BLaER1 treated with 17β-estradiol and CSF1 and Interleukin-3, amounts not matched to agents 10 nM and 100 nM (cell line): ENCODE results near the gene WDR73.

Experiments
- H3K27ac ChIP-seq, 11 experiments: shearing (Covaris generic); formaldehyde crosslinking; 2 replicates each; pipeline ENCODE4 v1.8.1; 2022
- H3K27me3 ChIP-seq, 11 experiments: shearing (Covaris generic); formaldehyde crosslinking; 2 replicates each; pipeline ENCODE4 v1.8.1; 2022
- H3K36me3 ChIP-seq, 11 experiments: shearing (Covaris generic); formaldehyde crosslinking; 2 replicates each; pipeline ENCODE4 v1.8.1; 2022
- H3K4me1 ChIP-seq, 10 experiments: shearing (Covaris generic); formaldehyde crosslinking; 2 replicates each; pipeline ENCODE4 v1.8.1; 2022
- H3K4me2 ChIP-seq, 11 experiments: shearing (Covaris generic); formaldehyde crosslinking; 2 replicates each; pipeline ENCODE4 v1.8.1; 2022
- H3K4me3 ChIP-seq, 10 experiments: shearing (Covaris generic); formaldehyde crosslinking; 2 replicates each; pipeline ENCODE4 v1.8.1; 2022
- H3K9ac ChIP-seq, 11 experiments: shearing (Covaris generic); formaldehyde crosslinking; 2 replicates each; pipeline ENCODE4 v1.8.1; 2022
- H3K9me3 ChIP-seq, 11 experiments: shearing (Covaris generic); formaldehyde crosslinking; replicated peaks in 1 of 11; 2 replicates each; pipeline ENCODE4 v1.8.1; 2022
- H4K20me1 ChIP-seq, 11 experiments: shearing (Covaris generic); formaldehyde crosslinking; 2 replicates each; pipeline ENCODE4 v1.8.1; 2022
- Cebpa-rat ChIP-seq, 11 experiments: shearing (Covaris generic); IDR thresholded peaks; 2 replicates each; pipeline ENCODE4 v1.8.1; 2022

The WDR73 gene

GRCh38 chr15:84659904-84660781, 6.1 kb upstream of the WDR73 start:
- H3K27me3 ChIP-seq: no peaks in the 10 kb centered on the region
- H3K4me3 ChIP-seq: no peak overlapping the region
- peaks cover 5 to 39% (median 11%) of the 10 kb centered on the region in 11 experiments; a peak in 20 of 22 replicates for H3K36me3 ChIP-seq
- no peaks in the 10 kb centered on the region for H3K9me3 ChIP-seq
- H4K20me1 ChIP-seq: peaks cover 0 to 13% (median 0%) of the 10 kb centered on the region in 11 experiments; a peak in 4 of 22 replicates
- H3K4me1 ChIP-seq: peaks cover 38 to 52% (median 44%) of the 10 kb centered on the region in 10 experiments
- no peak for TF ChIP-seq Cebpa-rat (IDR thresholded peaks at IDR 0.05)
- no peak overlapping the region for H3K27ac ChIP-seq
- 0 out of 22 replicates have a peak overlapping the region, but pooled peaks of 1 of the 11 experiments have one; percentile 10 for H3K9ac ChIP-seq
- peak overlapping the region in 5 of 11 experiments; percentile 1 to 35 (median 19); a peak in 2 of 22 replicates for H3K4me2 ChIP-seq

GRCh38 chr15:84658788-84659411, 4.8 kb upstream of the WDR73 start:
- H3K4me2 ChIP-seq: peak overlapping the region; percentile 89 to 99 (median 95)
- TF ChIP-seq Cebpa-rat (IDR thresholded peaks at IDR 0.05): no peak
- H3K27ac ChIP-seq: peak overlapping the region in 10 of 11 experiments; percentile 67 to 84 (median 79); a peak in 19 of 22 replicates
- peaks cover 38 to 56% (median 49%) of the 10 kb centered on the region in 10 experiments for H3K4me1 ChIP-seq
- H4K20me1 ChIP-seq: peaks cover 0 to 13% (median 0%) of the 10 kb centered on the region in 11 experiments; a peak in 4 of 22 replicates
- H3K9ac ChIP-seq: peak overlapping the region; percentile 71 to 85 (median 82)
- H3K27me3 ChIP-seq: no peaks in the 10 kb centered on the region
- peaks cover 0 to 27% (median 6%) of the 10 kb centered on the region in 11 experiments; a peak in 8 of 22 replicates for H3K36me3 ChIP-seq
- H3K4me3 ChIP-seq: peak overlapping the region; percentile 56 to 74 (median 63)
- H3K9me3 ChIP-seq: no peaks in the 10 kb centered on the region

GRCh38 chr15:84658080-84658787, 4.2 kb upstream of the WDR73 start, which contains the start of gene NMB:
TSS of gene NMB (minus strand) at chr15:84658199. CDS start at chr15:84658152, 47 bp downstream.
- Histone ChIP-seq H3K4me2 (peak within 1 kb of the TSS; percentile 89 to 99 (median 95)), H3K4me3 (peak within 1 kb of the TSS; percentile 56 to 74 (median 63)), H3K9ac (peak within 1 kb of the TSS; percentile 71 to 85 (median 82)), H3K36me3 (peaks cover 0 to 20% (median 0%) of the 10 kb centered on the region in 11 experiments; a peak in 7 of 22 replicates), H3K27ac (peak within 1 kb of the TSS; percentile 43 to 84 (median 78); a peak in 21 of 22 replicates), H4K20me1 (peaks cover 0 to 13% (median 0%) of the 10 kb centered on the region in 11 experiments; a peak in 4 of 22 replicates), H3K27me3 (no peaks in the 10 kb centered on the region), H3K9me3 (no peaks in the 10 kb centered on the region), H3K4me1 (peaks cover 44 to 62% (median 55%) of the 10 kb centered on the region in 10 experiments)
- TF ChIP-seq Cebpa-rat (IDR thresholded peaks at IDR 0.05): no peak

GRCh38 chr15:84657748-84658079, 3.6 kb upstream of the WDR73 start:
- H3K9ac ChIP-seq: peak overlapping the region; percentile 71 to 85 (median 82)
- H3K27ac ChIP-seq: peak overlapping the region; percentile 43 to 84 (median 78); a peak in 21 of 22 replicates
- H3K27me3 ChIP-seq: no peaks in the 10 kb centered on the region
- H4K20me1 ChIP-seq: peaks cover 0 to 13% (median 0%) of the 10 kb centered on the region in 11 experiments; a peak in 4 of 22 replicates
- H3K36me3 ChIP-seq: peaks cover under 1 to 20% (median 3%) of the 10 kb centered on the region in 11 experiments; a peak in 15 of 22 replicates
- peak overlapping the region; percentile 89 to 99 (median 95) for H3K4me2 ChIP-seq
- H3K9me3 ChIP-seq: no peaks in the 10 kb centered on the region
- TF ChIP-seq Cebpa-rat (IDR thresholded peaks at IDR 0.05): no peak
- H3K4me1 ChIP-seq: peaks cover 49 to 68% (median 60%) of the 10 kb centered on the region in 10 experiments
- peak overlapping the region; percentile 56 to 74 (median 63) for H3K4me3 ChIP-seq

GRCh38 chr15:84656972-84657371, 2.9 kb upstream of the WDR73 start:
- no peaks in the 10 kb centered on the region for H3K27me3 ChIP-seq
- H3K9ac ChIP-seq: peak overlapping the region; percentile 10 to 85 (median 82); a peak in 14 of 22 replicates
- H3K27ac ChIP-seq: peak overlapping the region in 6 of 11 experiments; percentile 9 to 82 (median 80); a peak in 9 of 22 replicates
- peaks cover 0 to 13% (median 0%) of the 10 kb centered on the region in 11 experiments; a peak in 4 of 22 replicates for H4K20me1 ChIP-seq
- no peaks in the 10 kb centered on the region for H3K9me3 ChIP-seq
- TF ChIP-seq Cebpa-rat (IDR thresholded peaks at IDR 0.05): no peak
- H3K36me3 ChIP-seq: peaks cover 8 to 27% (median 10%) of the 10 kb centered on the region in 11 experiments; a peak in 21 of 22 replicates
- peak overlapping the region; percentile 89 to 99 (median 95) for H3K4me2 ChIP-seq
- H3K4me3 ChIP-seq: peak overlapping the region in 8 of 10 experiments; percentile 58 to 74 (median 63); a peak in 10 of 20 replicates
- peaks cover 53 to 75% (median 67%) of the 10 kb centered on the region in 10 experiments for H3K4me1 ChIP-seq

GRCh38 chr15:84654689-84655453, 788 bp upstream of the WDR73 start:
- Histone ChIP-seq H3K9me3 (no peaks in the 10 kb centered on the region), H3K27me3 (no peaks in the 10 kb centered on the region), H4K20me1 (peaks cover 0 to 8% (median 0%) of the 10 kb centered on the region in 11 experiments; a peak in 4 of 22 replicates), H3K4me2 (peak overlapping the region; percentile 87 to 98 (median 93)), H3K27ac (peak overlapping the region; percentile 35 to 93 (median 87); a peak in 21 of 22 replicates), H3K4me1 (peaks cover 43 to 81% (median 67%) of the 10 kb centered on the region in 10 experiments), H3K9ac (peak overlapping the region; percentile 80 to 90 (median 88)), H3K36me3 (peaks cover 25 to 33% (median 30%) of the 10 kb centered on the region in 11 experiments), H3K4me3 (peak overlapping the region; percentile 64 to 78 (median 72))
- TF ChIP-seq Cebpa-rat (IDR thresholded peaks at IDR 0.05): no peak

GRCh38 chr15:84653584-84653909, 536 bp downstream of the WDR73 start:
- peak overlapping the region; percentile 64 to 78 (median 72) for H3K4me3 ChIP-seq
- peaks cover 34 to 76% (median 59%) of the 10 kb centered on the region in 10 experiments for H3K4me1 ChIP-seq
- H4K20me1 ChIP-seq: peaks cover 0 to 10% (median 2%) of the 10 kb centered on the region in 11 experiments; a peak in 7 of 22 replicates
- peak overlapping the region; percentile 80 to 90 (median 88) for H3K9ac ChIP-seq
- peak overlapping the region; percentile 87 to 98 (median 93) for H3K4me2 ChIP-seq
- no peaks in the 10 kb centered on the region for H3K27me3 ChIP-seq
- H3K9me3 ChIP-seq: no peaks in the 10 kb centered on the region
- peak overlapping the region; percentile 35 to 93 (median 87); a peak in 21 of 22 replicates for H3K27ac ChIP-seq
- H3K36me3 ChIP-seq: peaks cover 39 to 46% (median 44%) of the 10 kb centered on the region in 11 experiments
- no peak for TF ChIP-seq Cebpa-rat (IDR thresholded peaks at IDR 0.05)
